ENCODE results near the gene KDM1B. TPM values are rescaled to one million over a fixed set of nuclear protein-coding genes. Genes with fewer than 3 reads are reported as not detected.

Gene KDM1B
- total and polyA plus RNA-seq, 2 experiments from 2014 or later = 3.8 to 9.0 TPM

- Histone ChIP-seq H3K36me3 (ENCODE audit: insufficient read depth) (peaks cover 45% of the 10 kb centered on the region), H3K4me2 (no peak overlapping the region), H3K27me3 (ENCODE audit: insufficient read depth) (no peaks in the 10 kb centered on the region), H4K20me1 (replicated peaks; ENCODE audit: insufficient read depth) (peaks cover 30% of the 10 kb centered on the region), H3K4me1 (ENCODE audit: insufficient read depth) (no peaks in the 10 kb centered on the region), H3K9me2 (ENCODE audit: insufficient read depth) (no peaks in the 10 kb centered on the region), H3F3A (replicated peaks; ENCODE audit: low read depth) (no peaks in the 10 kb centered on the region), H3K27ac (ENCODE audit: low read depth) (no peak overlapping the region), H2AFZ (no peak overlapping the region), H3K79me2 (replicated peaks; ENCODE audit: insufficient read depth) (peaks cover 100% of the 10 kb centered on the region), H3K4me3 (no peak overlapping the region)
- H3K27ac Mint-ChIP-seq = no peak overlapping the region
- ATAC-seq = peak; percentile 47
- peaks cover 28% of the 10 kb centered on the region; the same call in 2 of the 3 replicates for H3K4me1 Mint-ChIP-seq
- peaks cover 5% of the 10 kb centered on the region for H3K27me3 Mint-ChIP-seq (ENCODE audit: insufficient read depth, low read depth, poor library complexity)
- H3K4me3 Mint-ChIP-seq = no peak overlapping the region
- no peaks in the 10 kb centered on the region for H3K9me3 Mint-ChIP-seq
- no peak for TF ChIP-seq ZNF331 (CRISPR knock-in tag; IDR thresholded peaks at IDR 0.05; ENCODE audit: low read depth)
- TF ChIP-seq EZH2phosphoT487 (IDR thresholded peaks at IDR 0.05; ENCODE audit: unreplicated experiment) = no peak
- no peak for TF ChIP-seq POLR2AphosphoS5 (IDR thresholded peaks at IDR 0.05; ENCODE audit: low read depth)
- TF ChIP-seq REST (IDR thresholded peaks at IDR 0.05; ENCODE audit: unreplicated experiment) = no peak
- no peak for TF ChIP-seq CREB1 (CRISPR knock-in tag; IDR thresholded peaks at IDR 0.05; ENCODE audit: low read depth)
- TF ChIP-seq JUNB (IDR thresholded peaks at IDR 0.05; ENCODE audit: unreplicated experiment) = no peak
- TF ChIP-seq EZH2 (IDR thresholded peaks at IDR 0.05; ENCODE audit: low read depth, unreplicated experiment) = no peak
- no peak for TF ChIP-seq ZNF462 (CRISPR knock-in tag; IDR thresholded peaks at IDR 0.05)
- no peak for TF ChIP-seq CTCF (conservative IDR thresholded peaks at IDR 0.05; ENCODE audit: low read depth in 2 of 2)
- TF ChIP-seq ZNF114 (CRISPR knock-in tag; IDR thresholded peaks at IDR 0.05) = no peak
- H3K36me3 Mint-ChIP-seq (ENCODE audit: low read depth) = peaks cover 97% of the 10 kb centered on the region
- no peak for DNase-seq (ENCODE audit: low spot score)
Observed at GRCh38 chr6:18245079-18245478, 89.9 kb downstream of the KDM1B start.

Data from GM23338 (cell line).